Thyroid gland (tissue), 4 donors: ENCODE measurements around the gene FAM118A.

Source experiments
- POLR2A ChIP-seq, 2 donors: fragments of 450-650 bp; IDR thresholded peaks; one replicate each; pipeline ENCODE4 v1.6.1; 2017; ENCODE audit warnings: antibody characterized with exemption in 2 of 2, mild to moderate bottlenecking in 2 of 2, moderate library complexity in 1 of 2
- TF ChIP-seq, protein P1 (sequence below), 6 experiments: fragments of 200-600 bp in 3 of 6; fragments of 450-650 bp in 3 of 6; sonication (generic) in 3 of 6; IDR thresholded peaks; one replicate each; pipeline ENCODE4 v1.5.1; 2016 to 2019; ENCODE audit warnings: antibody characterized with exemption in 6 of 6, mild to moderate bottlenecking in 2 of 6, inconsistent platforms in 1 of 6, moderate library complexity in 1 of 6

- TF ChIP-seq, protein P1, sequence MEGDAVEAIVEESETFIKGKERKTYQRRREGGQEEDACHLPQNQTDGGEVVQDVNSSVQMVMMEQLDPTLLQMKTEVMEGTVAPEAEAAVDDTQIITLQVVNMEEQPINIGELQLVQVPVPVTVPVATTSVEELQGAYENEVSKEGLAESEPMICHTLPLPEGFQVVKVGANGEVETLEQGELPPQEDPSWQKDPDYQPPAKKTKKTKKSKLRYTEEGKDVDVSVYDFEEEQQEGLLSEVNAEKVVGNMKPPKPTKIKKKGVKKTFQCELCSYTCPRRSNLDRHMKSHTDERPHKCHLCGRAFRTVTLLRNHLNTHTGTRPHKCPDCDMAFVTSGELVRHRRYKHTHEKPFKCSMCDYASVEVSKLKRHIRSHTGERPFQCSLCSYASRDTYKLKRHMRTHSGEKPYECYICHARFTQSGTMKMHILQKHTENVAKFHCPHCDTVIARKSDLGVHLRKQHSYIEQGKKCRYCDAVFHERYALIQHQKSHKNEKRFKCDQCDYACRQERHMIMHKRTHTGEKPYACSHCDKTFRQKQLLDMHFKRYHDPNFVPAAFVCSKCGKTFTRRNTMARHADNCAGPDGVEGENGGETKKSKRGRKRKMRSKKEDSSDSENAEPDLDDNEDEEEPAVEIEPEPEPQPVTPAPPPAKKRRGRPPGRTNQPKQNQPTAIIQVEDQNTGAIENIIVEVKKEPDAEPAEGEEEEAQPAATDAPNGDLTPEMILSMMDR (IDR thresholded peaks at IDR 0.05): no peak
- TF ChIP-seq POLR2A (IDR thresholded peaks at IDR 0.05): no peak
Measured at GRCh38 chr22:45353786-45354185, 44.1 kb downstream of the FAM118A start.
